Embryonic facial prominence (tissue), 1 donor: ENCODE data around the gene HAND2.

Experiments used
- DNase-seq: peaks from one replicate; pipeline ENCODE4 v3.0.0-alpha.2; 2016; ENCODE audit errors: extremely low spot score

HAND2 gene

GRCh38 chr4:173536808-173537429 is 6.9 kb upstream of the HAND2 start:
- no peak for DNase-seq

GRCh38 chr4:173535957-173536356 is 5.9 kb upstream of the HAND2 start:
- DNase-seq, result no peak

- DNase-seq, result peak; percentile 5
Observed at GRCh38 chr4:173535165-173535902, 5.3 kb upstream of the HAND2 start.

- peak; percentile 5 for DNase-seq
Observed at GRCh38 chr4:173534434-173534833, 4.4 kb upstream of the HAND2 start.

- no peak for DNase-seq
Observed at GRCh38 chr4:173532725-173533511, 2.9 kb upstream of the HAND2 start.

- peak; percentile 5 for DNase-seq
Observed at GRCh38 chr4:173531086-173531965, 1.3 kb upstream of the HAND2 start.

GRCh38 chr4:173530326-173531085 is 477 bp upstream of the HAND2 start:
- DNase-seq, result peak; percentile 5

- DNase-seq, result peak; percentile 6
Observed at GRCh38 chr4:173528378-173529321, 1.4 kb downstream of the HAND2 start.

GRCh38 chr4:173527103-173527891 is 2.7 kb downstream of the HAND2 start:
- DNase-seq, result no peak

GRCh38 chr4:173526724-173527102 is 3.3 kb downstream of the HAND2 start:
- no peak for DNase-seq

GRCh38 chr4:173526027-173526482 is 4.0 kb downstream of the HAND2 start:
- DNase-seq, result no peak

- DNase-seq, result no peak
Observed at GRCh38 chr4:173525118-173526011, 4.7 kb downstream of the HAND2 start.

GRCh38 chr4:173524218-173525117 is 5.6 kb downstream of the HAND2 start:
- DNase-seq, result no peak

GRCh38 chr4:173522951-173523395 is 7.1 kb downstream of the HAND2 start:
- DNase-seq, result no peak

- DNase-seq, result peak; percentile 65
Observed at GRCh38 chr4:173522160-173522950, 7.7 kb downstream of the HAND2 start.
